Panc1 (cell line): ENCODE measurements around the gene RABGAP1L.

Experiments
- CTCF ChIP-seq: fragments of 450-650 bp; IDR thresholded peaks from 2 replicates; pipeline ENCODE4 v1.5.1; 2017; ENCODE audit warnings: mild to moderate bottlenecking
- POLR2AphosphoS5 ChIP-seq: IDR thresholded peaks from 2 replicates; pipeline ENCODE4 v1.6.1; 2012; ENCODE audit warnings: mild to moderate bottlenecking, low read depth, low read length, moderate library complexity
- REST ChIP-seq, 2 experiments: IDR thresholded peaks; 2 replicates each; pipeline ENCODE4 v1.6.1; 2011 to 2012; ENCODE audit warnings: low read depth in 2 of 2, control low read depth in 1 of 2, low read length in 1 of 2, mild to moderate bottlenecking in 1 of 2, moderate library complexity in 1 of 2; ENCODE audit not compliant: insufficient read depth in 1 of 2

GRCh38 chr1:174626031-174627025 is 467.0 kb downstream of the RABGAP1L start:
- TF ChIP-seq CTCF (no peak), POLR2AphosphoS5 (no peak), REST (IDR thresholded peaks at IDR 0.05; ENCODE audit: insufficient read depth in 1 of 2, low read depth in 2 of 2, low read length in 1 of 2) (no peak)
